Mesendoderm (in vitro differentiated cells): ENCODE results near the gene CLEC11A.

ENCODE experiments used
- DNase-seq: peaks from one replicate; pipeline ENCODE4 v3.0.0; 2013
- H2AK5ac ChIP-seq: 2 replicates; pipeline ENCODE4 v1.6.1; 2013; ENCODE audit warnings: low read length, inconsistent platforms
- H2BK120ac ChIP-seq: 2 replicates; pipeline ENCODE4 v1.6.1; 2013; ENCODE audit warnings: low read depth, mild to moderate bottlenecking, low read length, moderate library complexity, mixed read lengths
- H2BK15ac ChIP-seq: replicated peaks from 2 replicates; pipeline ENCODE4 v1.6.1; 2013; ENCODE audit warnings: low read depth, mild to moderate bottlenecking, moderate library complexity
- H2BK5ac ChIP-seq: 2 replicates; pipeline ENCODE4 v1.6.1; 2013; ENCODE audit warnings: low read length, inconsistent platforms
- H3K18ac ChIP-seq: 2 replicates; pipeline ENCODE4 v1.6.1; 2013; ENCODE audit warnings: mild to moderate bottlenecking, low read length, mixed read lengths
- H3K23ac ChIP-seq: one replicate; pipeline ENCODE4 v1.6.1; 2013; ENCODE audit warnings: low read length
- H3K27ac ChIP-seq: 2 replicates; pipeline ENCODE4 v1.5.1; 2013; ENCODE audit warnings: low read depth, mild to moderate bottlenecking, inconsistent platforms, low read length, moderate library complexity
- H3K27me3 ChIP-seq: 2 replicates; pipeline ENCODE4 v1.6.1; 2013; ENCODE audit warnings: low read length, control low read depth, mild to moderate bottlenecking, inconsistent platforms; ENCODE audit not compliant: insufficient read depth, poor library complexity
- H3K36me3 ChIP-seq: 2 replicates; pipeline ENCODE4 v1.6.1; 2013; ENCODE audit warnings: low read length, inconsistent platforms; ENCODE audit not compliant: control insufficient read depth, insufficient read depth
- H3K4ac ChIP-seq: one replicate; pipeline ENCODE4 v1.6.1; 2013; ENCODE audit warnings: low read depth, mild to moderate bottlenecking, low read length, moderate library complexity
- H3K4me1 ChIP-seq: 2 replicates; pipeline ENCODE4 v1.6.1; 2013; ENCODE audit warnings: low read depth, low read length, inconsistent platforms; ENCODE audit not compliant: control insufficient read depth
- H3K4me2 ChIP-seq: 2 replicates; pipeline ENCODE4 v1.6.1; 2013; ENCODE audit warnings: low read length
- H3K4me3 ChIP-seq: 2 replicates; pipeline ENCODE4 v1.5.1; 2013; ENCODE audit warnings: mild to moderate bottlenecking, low read length
- H3K56ac ChIP-seq: one replicate; pipeline ENCODE4 v1.6.1; 2013; ENCODE audit warnings: low read length
- H3K79me1 ChIP-seq: 2 replicates; pipeline ENCODE4 v1.6.1; 2013; ENCODE audit warnings: low read length, inconsistent platforms
- H3K79me2 ChIP-seq: 2 replicates; pipeline ENCODE4 v1.6.1; 2013; ENCODE audit warnings: mild to moderate bottlenecking, low read length; ENCODE audit not compliant: control insufficient read depth, insufficient read depth
- H3K9ac ChIP-seq: 2 replicates; pipeline ENCODE4 v1.6.1; 2013; ENCODE audit warnings: low read length, inconsistent platforms
- H4K5ac ChIP-seq: one replicate; pipeline ENCODE4 v1.6.1; 2013; ENCODE audit warnings: low read length
- H4K8ac ChIP-seq: one replicate; pipeline ENCODE4 v1.6.1; 2013; ENCODE audit warnings: low read depth, mild to moderate bottlenecking, control low read depth, low read length, moderate library complexity
- WGBS: extraction: QIAGEN DNeasy Blood & Tissue Kit; methylation state at CpG from one replicate; pipeline ENCODE4 v1.1.7; 2013; ENCODE audit warnings: low lambda C conversion rate, missing lambda C conversion rate; ENCODE audit not compliant: insufficient coverage; ENCODE audit errors: extremely low coverage; 5-methylcytosine and 5-hydroxymethylcytosine counted together

Gene CLEC11A

DNA sequence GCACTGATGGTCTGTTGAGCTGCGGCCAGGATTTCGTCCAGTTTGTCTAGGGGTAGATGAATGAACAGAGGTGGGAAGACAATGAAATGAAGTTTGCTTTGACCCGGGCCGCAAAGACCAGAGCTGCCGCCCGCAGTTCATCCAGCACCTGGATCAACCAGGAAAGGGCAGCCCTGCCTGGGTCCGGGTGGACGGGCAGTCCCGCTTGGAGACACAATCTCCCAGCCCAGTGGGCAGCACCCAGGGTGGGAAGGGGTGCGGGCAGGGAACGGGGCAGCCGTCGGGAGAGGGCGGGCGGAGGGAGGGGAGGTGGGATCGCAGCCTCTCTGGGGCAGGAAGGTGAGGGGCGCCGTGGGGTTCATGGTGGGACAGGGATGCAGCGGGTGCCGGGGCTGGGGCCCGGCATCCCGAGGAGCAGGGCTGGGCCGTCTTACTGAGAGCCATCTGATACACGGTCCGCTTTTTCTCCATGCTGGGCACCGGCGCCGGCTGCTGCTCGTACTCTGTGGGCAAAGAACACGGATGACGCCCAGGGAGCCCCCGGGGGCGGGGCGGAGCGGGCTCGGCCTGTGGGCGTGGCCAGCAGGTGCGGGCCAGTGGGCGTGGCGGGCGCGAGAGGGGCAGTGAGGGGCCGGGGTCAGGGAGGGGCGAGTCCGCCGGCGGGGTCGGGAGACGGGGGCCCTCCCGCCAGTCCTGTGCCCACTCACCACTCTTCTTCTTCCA is 36.7 kb upstream of the CLEC11A start:
- Histone ChIP-seq H3K23ac (no peak overlapping the region), H3K9ac (no peak overlapping the region), H3K4ac (no peak overlapping the region), H3K79me2 (no peaks in the 10 kb centered on the region), H3K4me2 (no peak overlapping the region), H2BK120ac (no peak overlapping the region), H2AK5ac (no peak overlapping the region), H2BK5ac (no peak overlapping the region), H3K27ac (no peak overlapping the region), H4K8ac (no peak overlapping the region), H3K36me3 (no peaks in the 10 kb centered on the region), H2BK15ac (no peak overlapping the region), H3K18ac (no peak overlapping the region), H3K4me1 (no peaks in the 10 kb centered on the region), H3K56ac (no peak overlapping the region), H3K27me3 (peaks cover 22% of the 10 kb centered on the region), H4K5ac (no peak overlapping the region), H3K79me1 (no peaks in the 10 kb centered on the region), H3K4me3 (no peak overlapping the region)
- DNase-seq: no peak
- WGBS: no CpG with 5 or more reads among the region's 50 CpGs

DNA sequence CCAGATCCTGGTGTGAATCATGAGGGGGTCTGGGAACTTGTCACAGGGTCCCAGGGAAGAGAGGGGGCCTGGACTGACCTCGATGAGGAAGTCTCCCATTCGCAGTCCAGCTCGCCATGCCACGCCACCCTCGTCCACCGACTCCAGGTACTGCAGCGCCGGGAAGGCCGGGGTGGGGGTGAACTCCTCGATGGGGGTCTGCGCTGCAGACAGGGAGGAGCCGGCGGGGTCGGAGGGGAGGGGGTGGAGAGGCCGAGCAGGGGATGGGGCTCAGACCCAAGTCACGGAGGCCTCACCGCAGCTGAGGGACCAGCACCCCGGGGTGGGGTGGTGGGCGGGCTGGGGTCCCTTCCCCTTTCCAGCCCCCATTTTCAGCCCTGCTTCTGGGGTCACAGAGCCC is 34.4 kb upstream of the CLEC11A start:
- Histone ChIP-seq H3K18ac (no peak overlapping the region), H3K27me3 (peaks cover 34% of the 10 kb centered on the region), H3K4me2 (no peak overlapping the region), H3K4me3 (no peak overlapping the region), H3K4me1 (no peaks in the 10 kb centered on the region), H3K79me1 (no peaks in the 10 kb centered on the region), H3K36me3 (no peaks in the 10 kb centered on the region), H3K27ac (no peak overlapping the region), H3K4ac (no peak overlapping the region), H3K9ac (no peak overlapping the region), H2BK15ac (no peak overlapping the region), H4K8ac (no peak overlapping the region), H2AK5ac (no peak overlapping the region), H3K23ac (no peak overlapping the region), H2BK5ac (no peak overlapping the region), H2BK120ac (no peak overlapping the region), H4K5ac (no peak overlapping the region), H3K56ac (no peak overlapping the region), H3K79me2 (no peaks in the 10 kb centered on the region)
- WGBS: no CpG with 5 or more reads among the region's 19 CpGs
- no peak for DNase-seq

DNA sequence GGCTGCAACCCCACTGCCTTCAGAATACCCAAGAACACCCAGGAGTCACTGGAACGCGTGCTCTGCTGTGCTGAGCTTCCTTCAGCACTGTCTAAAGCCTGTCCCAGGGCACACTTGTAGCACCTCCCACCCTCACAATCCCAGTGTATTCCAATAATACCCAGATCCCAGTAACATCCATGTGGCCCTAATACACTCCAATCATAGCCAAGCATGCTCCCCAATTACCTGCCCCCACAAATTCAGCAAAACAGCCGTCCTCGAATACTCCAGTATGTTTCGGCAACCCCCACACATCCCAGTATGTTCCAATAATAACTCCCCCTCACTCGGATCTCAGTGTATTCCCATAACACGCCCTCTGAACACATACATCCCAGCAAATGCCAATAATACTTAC is 32.7 kb upstream of the CLEC11A start:
- no peak overlapping the region for H2AK5ac ChIP-seq
- no peak overlapping the region for H3K4ac ChIP-seq
- H2BK5ac ChIP-seq: no peak overlapping the region
- H4K8ac ChIP-seq: no peak overlapping the region
- no peak overlapping the region for H3K23ac ChIP-seq
- H3K79me1 ChIP-seq: no peaks in the 10 kb centered on the region
- H3K27me3 ChIP-seq: peaks cover 37% of the 10 kb centered on the region
- no peaks in the 10 kb centered on the region for H3K79me2 ChIP-seq
- no CpG with 5 or more reads among the region's 7 CpGs for WGBS
- no peak overlapping the region for H3K9ac ChIP-seq
- no peak for DNase-seq
- no peak overlapping the region for H3K4me3 ChIP-seq
- no peak overlapping the region for H3K27ac ChIP-seq
- no peak overlapping the region for H2BK120ac ChIP-seq
- H2BK15ac ChIP-seq: no peak overlapping the region
- H4K5ac ChIP-seq: no peak overlapping the region
- no peak overlapping the region for H3K4me2 ChIP-seq
- H3K36me3 ChIP-seq: no peaks in the 10 kb centered on the region
- H3K18ac ChIP-seq: no peak overlapping the region
- no peak overlapping the region for H3K56ac ChIP-seq
- H3K4me1 ChIP-seq: no peaks in the 10 kb centered on the region

DNA sequence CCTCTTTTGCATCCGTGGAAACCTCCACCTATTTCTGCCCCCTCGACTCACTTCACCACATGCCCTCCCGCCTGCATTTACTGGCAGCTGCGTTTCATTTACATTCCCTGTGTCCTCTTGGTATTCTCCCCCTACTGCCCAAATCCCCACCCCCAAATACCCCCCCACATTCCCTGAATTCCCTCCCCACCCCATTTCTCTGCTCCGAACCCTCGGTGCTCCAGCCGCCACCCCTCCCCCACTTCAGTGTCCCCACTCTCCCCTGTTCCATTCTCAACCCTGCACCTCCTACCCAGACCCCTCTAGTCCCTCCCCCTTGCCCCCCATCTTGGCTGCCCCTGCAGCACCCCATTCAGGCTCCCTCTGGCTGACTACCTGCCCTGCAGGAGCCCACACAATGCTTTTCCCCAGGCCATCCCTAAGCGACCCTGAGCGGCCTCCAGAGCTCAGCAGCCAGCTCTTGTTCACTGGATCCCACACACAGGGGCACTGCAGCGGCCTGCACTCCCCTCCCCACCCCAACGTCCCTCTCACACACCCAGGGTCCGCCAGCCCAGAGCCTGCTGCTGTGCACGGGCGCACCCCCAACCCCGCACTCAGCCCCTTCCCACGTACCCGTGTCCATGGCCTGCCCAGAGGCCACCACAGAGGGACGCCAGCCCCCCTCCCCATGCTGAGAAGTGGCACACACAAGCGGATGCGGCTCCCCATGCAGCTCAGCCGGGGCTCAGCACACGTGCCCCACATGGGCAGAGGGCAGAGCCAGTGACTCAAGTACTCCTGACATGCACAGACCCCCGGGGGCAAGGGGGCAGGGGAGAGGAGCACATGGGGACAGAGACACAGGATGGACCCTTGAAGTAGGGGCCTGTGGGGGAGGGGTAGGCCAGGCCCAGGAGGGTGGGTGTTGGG is 29.8 kb upstream of the CLEC11A start:
- peaks cover 28% of the 10 kb centered on the region for H3K27me3 ChIP-seq
- WGBS: no CpG with 5 or more reads among the region's 23 CpGs

DNA sequence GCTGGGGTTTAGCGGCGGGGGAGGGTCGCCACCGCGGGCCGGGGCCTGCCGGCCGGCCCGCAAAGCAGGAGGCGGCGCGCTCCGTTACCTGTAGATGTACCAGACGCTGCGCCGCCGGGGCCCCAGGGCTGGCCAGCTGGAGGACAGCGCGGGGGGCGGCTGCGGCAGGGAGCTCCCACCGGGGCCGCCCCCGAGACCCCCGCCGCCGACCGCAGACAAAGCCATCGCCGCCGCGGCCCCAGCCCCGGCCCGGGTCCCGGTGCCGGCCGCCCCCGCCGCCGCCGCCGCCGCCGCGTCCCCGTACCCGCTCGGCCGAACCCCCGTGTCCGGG is 28.4 kb upstream of the CLEC11A start:
- Histone ChIP-seq H4K5ac (no peak overlapping the region), H3K4me1 (no peaks in the 10 kb centered on the region), H3K23ac (no peak overlapping the region), H3K27me3 (peaks cover 31% of the 10 kb centered on the region), H3K9ac (no peak overlapping the region), H3K27ac (no peak overlapping the region), H2BK120ac (no peak overlapping the region), H3K18ac (no peak overlapping the region), H3K4ac (no peak overlapping the region), H3K36me3 (no peaks in the 10 kb centered on the region), H3K4me3 (no peak overlapping the region), H3K79me1 (no peaks in the 10 kb centered on the region), H4K8ac (no peak overlapping the region), H2BK15ac (no peak overlapping the region), H2BK5ac (no peak overlapping the region), H3K4me2 (no peak overlapping the region), H2AK5ac (no peak overlapping the region), H3K79me2 (no peaks in the 10 kb centered on the region), H3K56ac (no peak overlapping the region)
- WGBS: no CpG with 5 or more reads among the region's 51 CpGs
- no peak for DNase-seq

More for the DNA sequence above, 29.8 kb upstream of the CLEC11A start:
- Histone ChIP-seq H3K18ac (no peak overlapping the region), H4K5ac (no peak overlapping the region), H3K9ac (no peak overlapping the region), H3K79me2 (no peaks in the 10 kb centered on the region), H3K27ac (no peak overlapping the region), H3K4me3 (no peak overlapping the region), H2BK15ac (no peak overlapping the region), H3K56ac (no peak overlapping the region), H3K4ac (no peak overlapping the region), H3K4me2 (no peak overlapping the region), H3K23ac (no peak overlapping the region), H4K8ac (no peak overlapping the region), H3K4me1 (no peaks in the 10 kb centered on the region), H3K36me3 (no peaks in the 10 kb centered on the region), H2BK120ac (no peak overlapping the region), H2AK5ac (no peak overlapping the region), H2BK5ac (no peak overlapping the region), H3K79me1 (no peaks in the 10 kb centered on the region)
- no peak for DNase-seq
